IMR-90 (cell line): ENCODE results near the gene INPP5A. TPM values are rescaled to one million over a fixed set of nuclear protein-coding genes. Genes with fewer than 3 reads are reported as not detected.

Experiments used
- ATAC-seq: fragments of 200-7000 bp; cut with Tn5 transposase; 2 replicates; pipeline ENCODE4 v1.9.1; 2020; ENCODE audit warnings: low read depth, mild to moderate bottlenecking, moderate library complexity
- BruUV-seq: library from RNA; stranded (reverse); fragments of 400-500 nt; replicated peaks from 2 replicates; lab custom pipeline; 2021; lab: Mats Ljungman, UMichigan
- CTCF ChIA-PET: fragments of 300-600 bp; formaldehyde crosslinking; extraction: SDS; loops from one replicate; lab custom pipeline; 2021; ENCODE audit warnings: antibody characterized with exemption; lab: Yijun Ruan, JAX
- POLR2A ChIA-PET: fragments of 300-600 bp; sonication (Branson Sonifier 250); formaldehyde crosslinking; loops from one replicate; lab custom pipeline; 2022; ENCODE audit warnings: antibody characterized with exemption; ENCODE audit not compliant: unreplicated experiment; lab: Charles Lee
- DNase-seq: peaks from one replicate; pipeline ENCODE4 v3.0.0; 2013
- H2AFZ ChIP-seq: replicated peaks from 2 replicates; pipeline ENCODE3; 2013; ENCODE audit warnings: low read length, mild to moderate bottlenecking; ENCODE audit not compliant: poor library complexity
- H2AK5ac ChIP-seq: 2 replicates; pipeline ENCODE4 v1.6.1; 2013; ENCODE audit warnings: low read depth, low read length, inconsistent platforms
- H2AK9ac ChIP-seq: replicated peaks from 2 replicates; pipeline ENCODE3; 2013; ENCODE audit warnings: mild to moderate bottlenecking, low read depth, low read length, moderate library complexity; ENCODE audit not compliant: poor library complexity
- H2BK120ac ChIP-seq: 2 replicates; pipeline ENCODE4 v1.6.1; 2013; ENCODE audit warnings: low read depth, low read length, inconsistent platforms
- H2BK15ac ChIP-seq: 3 replicates; pipeline ENCODE4 v1.6.1; 2013; ENCODE audit warnings: low read depth, low read length, inconsistent platforms
- H2BK20ac ChIP-seq: 2 replicates; pipeline ENCODE4 v1.6.1; 2013; ENCODE audit warnings: low read depth, mild to moderate bottlenecking, inconsistent platforms, low read length, moderate library complexity
- H2BK5ac ChIP-seq: 2 replicates; pipeline ENCODE4 v1.6.1; 2013; ENCODE audit warnings: mild to moderate bottlenecking, low read depth, low read length, inconsistent platforms; ENCODE audit not compliant: poor library complexity, severe bottlenecking
- H3K14ac ChIP-seq: replicated peaks from 2 replicates; pipeline ENCODE4 v1.6.1; 2013; ENCODE audit warnings: low read depth, low read length, inconsistent platforms
- H3K18ac ChIP-seq: 2 replicates; pipeline ENCODE4 v1.6.1; 2013; ENCODE audit warnings: low read depth, low read length, control low read depth
- H3K23ac ChIP-seq: 2 replicates; pipeline ENCODE4 v1.6.1; 2013; ENCODE audit warnings: low read depth, low read length, inconsistent platforms
- H3K27ac ChIP-seq: 2 replicates; pipeline ENCODE4 v1.5.1; 2013; ENCODE audit warnings: mild to moderate bottlenecking, control low read depth, low read length; ENCODE audit not compliant: insufficient read depth
- H3K27me3 ChIP-seq: 2 replicates; pipeline ENCODE4 v1.6.1; 2013; ENCODE audit warnings: low read length; ENCODE audit not compliant: control insufficient read depth, insufficient read depth
- H3K36me3 ChIP-seq: 2 replicates; pipeline ENCODE4 v1.6.1; 2013; ENCODE audit warnings: low read length, mixed read lengths; ENCODE audit not compliant: control insufficient read depth, insufficient read depth
- H3K4ac ChIP-seq: 2 replicates; pipeline ENCODE4 v1.6.1; 2013; ENCODE audit warnings: low read depth, low read length, inconsistent platforms
- H3K4me1 ChIP-seq: 2 replicates; pipeline ENCODE4 v1.6.1; 2013; ENCODE audit warnings: low read length, mixed read lengths; ENCODE audit not compliant: control insufficient read depth, insufficient read depth
- H3K4me2 ChIP-seq: 2 replicates; pipeline ENCODE4 v1.6.1; 2013; ENCODE audit warnings: low read depth, mild to moderate bottlenecking, control low read depth, low read length, moderate library complexity
- H3K4me3 ChIP-seq: 2 replicates; pipeline ENCODE4 v1.5.1; 2013; ENCODE audit warnings: low read depth, mild to moderate bottlenecking, control low read depth, low read length, moderate library complexity; ENCODE audit not compliant: insufficient read depth
- H3K56ac ChIP-seq: 2 replicates; pipeline ENCODE4 v1.6.1; 2013; ENCODE audit warnings: low read length, inconsistent platforms; ENCODE audit not compliant: insufficient read depth; ENCODE audit errors: extremely low read depth
- H3K79me1 ChIP-seq, 2 experiments: 2 replicates each; pipeline ENCODE4 v1.6.1; 2013; ENCODE audit warnings: low read length in 2 of 2, inconsistent platforms in 1 of 2, low read depth in 1 of 2
- H3K9ac ChIP-seq: 2 replicates; pipeline ENCODE4 v1.6.1; 2013; ENCODE audit warnings: low read depth, low read length, control low read depth
- H3K9me1 ChIP-seq: 2 replicates; pipeline ENCODE4 v1.6.1; 2013; ENCODE audit warnings: low read length, inconsistent platforms; ENCODE audit not compliant: insufficient read depth
- H3K9me3 ChIP-seq: 2 replicates; pipeline ENCODE4 v1.6.1; 2013; ENCODE audit warnings: low read length; ENCODE audit not compliant: control insufficient read depth, insufficient read depth
- H4K20me1 ChIP-seq: 2 replicates; pipeline ENCODE4 v1.6.1; 2013; ENCODE audit warnings: low read length, inconsistent platforms; ENCODE audit not compliant: insufficient read depth
- H4K5ac ChIP-seq: 2 replicates; pipeline ENCODE4 v1.6.1; 2013; ENCODE audit warnings: mild to moderate bottlenecking, low read depth, low read length, control low read depth
- H4K8ac ChIP-seq, 2 experiments: 2 replicates each; pipeline ENCODE4 v1.6.1; 2013; ENCODE audit warnings: low read depth in 2 of 2, low read length in 2 of 2, control low read depth in 1 of 2, inconsistent platforms in 1 of 2
- H4K91ac ChIP-seq: 2 replicates; pipeline ENCODE4 v1.6.1; 2013; ENCODE audit warnings: low read depth, low read length, inconsistent platforms; ENCODE audit not compliant: insufficient read depth
- CHD1 ChIP-seq: IDR thresholded peaks from 2 replicates; pipeline ENCODE4 v1.6.1; 2012; ENCODE audit warnings: low read depth, low read length, improper control_type of control experiment
- CTCF ChIP-seq: conservative IDR thresholded peaks from 2 replicates; pipeline ENCODE4 v1.5.1; 2012; ENCODE audit warnings: mild to moderate bottlenecking, low read depth, low read length, improper control_type of control experiment
- ELK1 ChIP-seq: fragments of 150-350 bp; IDR thresholded peaks from 2 replicates; pipeline ENCODE4 v1.6.1; 2016; ENCODE audit warnings: low read depth, mild to moderate bottlenecking, low read length, moderate library complexity, borderline replicate concordance
- FOS ChIP-seq: fragments of 150-350 bp; IDR thresholded peaks from 2 replicates; pipeline ENCODE4 v1.6.1; 2016; ENCODE audit warnings: low read depth, low read length
- MAFK ChIP-seq: IDR thresholded peaks from 2 replicates; pipeline ENCODE4 v1.6.1; 2012; ENCODE audit warnings: low read depth, low read length, improper control_type of control experiment
- MAZ ChIP-seq: IDR thresholded peaks from 2 replicates; pipeline ENCODE4 v1.6.1; 2012; ENCODE audit warnings: low read depth, mild to moderate bottlenecking, low read length, improper control_type of control experiment, moderate library complexity, borderline replicate concordance
- MXI1 ChIP-seq: IDR thresholded peaks from 2 replicates; pipeline ENCODE4 v1.6.1; 2012; ENCODE audit warnings: low read depth, mild to moderate bottlenecking, low read length, moderate library complexity, borderline replicate concordance
- NFE2L2 ChIP-seq: fragments of 150-350 bp; IDR thresholded peaks from 2 replicates; pipeline ENCODE4 v1.6.1; 2016; ENCODE audit warnings: low read depth, mild to moderate bottlenecking, low read length
- RAD21 ChIP-seq: IDR thresholded peaks from 2 replicates; pipeline ENCODE4 v1.6.1; 2012; ENCODE audit warnings: low read length, improper control_type of control experiment
- RFX5 ChIP-seq: IDR thresholded peaks from 2 replicates; pipeline ENCODE4 v1.8.0; 2012; ENCODE audit warnings: low read depth, mild to moderate bottlenecking, low read length, moderate library complexity
- SMC3 ChIP-seq: fragments of 150-350 bp; IDR thresholded peaks from 2 replicates; pipeline ENCODE4 v1.6.1; 2016; ENCODE audit warnings: low read depth, mild to moderate bottlenecking, antibody characterized with exemption, low read length, moderate library complexity
- WGBS, 2 experiments: methylation state at CpG; one replicate each; pipeline versions ENCODE4 v1.1.5 to v1.1.7; 2013; ENCODE audit warnings: missing lambda C conversion rate in 2 of 2; ENCODE audit not compliant: insufficient read length in 1 of 2; ENCODE audit errors: extremely low coverage in 2 of 2; 5-methylcytosine and 5-hydroxymethylcytosine counted together
- dilution Hi-C: fragments of 300-500 bp; cut with HindIII; formaldehyde crosslinking; loops from one replicate; pipeline ENCODE4 v1.14.3; 2018; ENCODE audit warnings: low sequenced_read_pairs; ENCODE audit not compliant: unreplicated experiment
- in situ Hi-C: fragments of 300-500 bp; cut with MboI; formaldehyde crosslinking; loops from 3 replicates; pipeline ENCODE4 v1.14.3; 2019; ENCODE audit warnings: low sequenced_read_pairs, inconsistent platforms, mixed read lengths
- intact Hi-C: fragments of 100-400 bp; cut with micrococcal nuclease; formaldehyde crosslinking; loops from 2 replicates; pipeline ENCODE4 v1.10.0; 2022
- polyA plus RNA-seq, 3 experiments: library from polyadenylated mRNA; depleted of rRNA; stranded (reverse); fragments of >200 nt; gene quantifications; 2 replicates each; pipeline ENCODE4 v1.2.3, GENCODE V29; 2012; ENCODE audit warnings: low replicate concordance in 1 of 3
- total RNA-seq: library from RNA; depleted of rRNA; stranded (reverse); fragments of >200 nt; gene quantifications from 2 replicates; pipeline ENCODE4 v1.2.3, GENCODE V29; 2012

The INPP5A gene
- total and polyA plus RNA-seq, 2 of the 4 experiments (the other 2 are of a cell fraction), result 21.4 to 36.7 TPM

GRCh38 chr10:132654121-132654571 is 116.6 kb downstream of the INPP5A start:
- WGBS, 2 experiments, result 60% methylated on average over 1 of the region's 12 CpGs; no CpG with 5 or more reads in 1 of the 2 experiments
- no peaks in the 10 kb centered on the region for H3K9me1 ChIP-seq
- H3K27me3 ChIP-seq, result no peaks in the 10 kb centered on the region
- H2BK15ac ChIP-seq, result no peak overlapping the region
- peaks cover 3% of the 10 kb centered on the region; the same call in 1 of the 2 replicates for H4K20me1 ChIP-seq
- H4K91ac ChIP-seq, result no peak overlapping the region
- no peaks in the 10 kb centered on the region for H3K4me1 ChIP-seq
- H2BK120ac ChIP-seq, result no peak overlapping the region
- no peak overlapping the region for H3K4me2 ChIP-seq
- no peak overlapping the region for H3K9ac ChIP-seq
- H3K18ac ChIP-seq, result no peak overlapping the region
- H3K27ac ChIP-seq, result no peak overlapping the region
- ATAC-seq (no peak), DNase-seq (no peak)
- no peak overlapping the region for H3K4me3 ChIP-seq
- ChIA-PET CTCF (interaction anchor here (0.6 to 1.6 kb wide), 3 partner anchors 10 to 136 kb away, joined by 3 to 4 read pairs (median 3); no protein-coding TSS in a partner anchor), POLR2A (no interaction called here)
- no TSS peak for BruUV-seq
- H2BK20ac ChIP-seq, result no peak overlapping the region
- no peak overlapping the region for H3K14ac ChIP-seq
- H3K9me3 ChIP-seq, result no peaks in the 10 kb centered on the region
- H3K56ac ChIP-seq, result no peak overlapping the region
- no peak overlapping the region for H2AK5ac ChIP-seq
- H3K4ac ChIP-seq, result no peak overlapping the region
- dilution Hi-C loops (no loop called here), in situ Hi-C loops (loop anchor here (10.0 to 25.0 kb wide), 3 partner anchors 121 to 608 kb away; no protein-coding TSS in a partner anchor), intact Hi-C loops (loop anchor here (1.0 to 5.0 kb wide), 4 partner anchors 134 to 288 kb away; partner anchors contain the start of gene CFAP46)
- H3K23ac ChIP-seq, result no peak overlapping the region
- H2AFZ ChIP-seq, result no peak overlapping the region
- no peaks in the 10 kb centered on the region; a peak in 1 of 4 replicates for H3K79me1 ChIP-seq
- no peak overlapping the region for H2AK9ac ChIP-seq
- H4K8ac ChIP-seq, result no peak overlapping the region
- no peak overlapping the region for H2BK5ac ChIP-seq
- H4K5ac ChIP-seq, result no peak overlapping the region
- H3K36me3 ChIP-seq, result peaks cover 7% of the 10 kb centered on the region
- TF ChIP-seq SMC3, result no peak
- TF ChIP-seq ELK1, result no peak
- TF ChIP-seq MXI1, result no peak
- no peak for TF ChIP-seq CHD1
- TF ChIP-seq FOS, result no peak
- no peak for TF ChIP-seq MAFK
- TF ChIP-seq MAZ, result no peak
- TF ChIP-seq NFE2L2, result no peak
- TF ChIP-seq RAD21, result no peak
- TF ChIP-seq RFX5, result no peak
- no peak for TF ChIP-seq CTCF
